ENCODE data around the gene SDF4.

SDF4 gene
- 125 to 139 reads per million in 2 donors for total RNA-seq

GRCh38 chr1:1231400-1232207 lies at the start of gene SDF4:
SDF4 (minus strand) TSS chr1:1232001; CDS start chr1:1228772, 3,229 bp downstream.
- DNase-seq = peak; percentile 97

GRCh38 chr1:1280782-1281481 lies 49.1 kb upstream of the SDF4 start:
- DNase-seq = no peak

GRCh38 chr1:1279028-1279427 lies 47.2 kb upstream of the SDF4 start:
- DNase-seq = no peak

- no peak for DNase-seq
Observed at GRCh38 chr1:1278620-1279019, 46.8 kb upstream of the SDF4 start.

- no peak for DNase-seq
Observed at GRCh38 chr1:1275836-1276235, 44.0 kb upstream of the SDF4 start.

- DNase-seq = no peak
Observed at GRCh38 chr1:1274931-1275431, 43.2 kb upstream of the SDF4 start.

GRCh38 chr1:1274299-1274930 lies 42.6 kb upstream of the SDF4 start:
- DNase-seq = no peak

- peak; percentile 90 for DNase-seq
Observed at GRCh38 chr1:1273512-1274298, 41.9 kb upstream of the SDF4 start, which contains the start of gene UBE2J2. UBE2J2 (minus strand) TSS chr1:1273854; CDS start chr1:1267992, 5,862 bp downstream.

GRCh38 chr1:1273209-1273511 lies 41.4 kb upstream of the SDF4 start:
- DNase-seq = no peak

GRCh38 chr1:1272341-1273208 lies 40.8 kb upstream of the SDF4 start:
- DNase-seq = no peak

GRCh38 chr1:1270813-1271212 lies 39.0 kb upstream of the SDF4 start:
- DNase-seq = no peak

GRCh38 chr1:1268284-1268682 lies 36.5 kb upstream of the SDF4 start:
- no peak for DNase-seq

GRCh38 chr1:1267488-1268283 lies 35.9 kb upstream of the SDF4 start:
- no peak for DNase-seq

GRCh38 chr1:1264868-1265272 lies 33.1 kb upstream of the SDF4 start:
- no peak for DNase-seq

- DNase-seq = no peak
Observed at GRCh38 chr1:1264026-1264425, 32.2 kb upstream of the SDF4 start.

GRCh38 chr1:1262758-1263157 lies 31.0 kb upstream of the SDF4 start:
- no peak for DNase-seq

- DNase-seq = no peak
Observed at GRCh38 chr1:1262071-1262470, 30.3 kb upstream of the SDF4 start.

- no peak for DNase-seq
Observed at GRCh38 chr1:1260843-1261560, 29.2 kb upstream of the SDF4 start.

GRCh38 chr1:1259951-1260600 lies 28.3 kb upstream of the SDF4 start:
- no peak for DNase-seq

- DNase-seq = no peak
Observed at GRCh38 chr1:1259540-1259939, 27.7 kb upstream of the SDF4 start.
